GM19193 (cell line): ENCODE data around the gene SERPINA4.

Source experiments
- POLR2A ChIP-seq: IDR thresholded peaks from 4 replicates; pipeline ENCODE4 v1.6.1; 2011; ENCODE audit not compliant: insufficient read depth, insufficient read length; ENCODE audit errors: extremely low read depth

The SERPINA4 gene

DNA sequence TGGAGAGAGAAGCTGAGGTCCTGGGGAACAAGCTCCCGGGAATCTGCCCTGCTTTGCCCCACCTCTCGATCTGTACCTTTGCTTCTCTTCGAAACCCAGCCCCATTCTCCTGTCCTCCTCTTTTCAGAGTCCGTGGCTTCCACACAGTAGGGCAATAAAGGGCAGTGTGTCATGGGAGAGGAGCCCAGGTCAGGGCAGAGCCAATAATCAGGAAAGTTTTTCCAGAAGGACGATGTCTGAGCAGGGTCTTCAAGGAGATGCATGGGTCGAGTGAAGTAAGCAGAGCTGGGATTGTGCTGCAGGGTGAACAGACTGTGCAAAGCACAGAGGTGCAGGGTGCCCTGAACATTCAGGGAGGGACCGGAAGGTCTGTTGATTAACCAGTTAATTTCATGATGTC is 22.1 kb upstream of the SERPINA4 start:
- TF ChIP-seq POLR2A, result no peak

DNA sequence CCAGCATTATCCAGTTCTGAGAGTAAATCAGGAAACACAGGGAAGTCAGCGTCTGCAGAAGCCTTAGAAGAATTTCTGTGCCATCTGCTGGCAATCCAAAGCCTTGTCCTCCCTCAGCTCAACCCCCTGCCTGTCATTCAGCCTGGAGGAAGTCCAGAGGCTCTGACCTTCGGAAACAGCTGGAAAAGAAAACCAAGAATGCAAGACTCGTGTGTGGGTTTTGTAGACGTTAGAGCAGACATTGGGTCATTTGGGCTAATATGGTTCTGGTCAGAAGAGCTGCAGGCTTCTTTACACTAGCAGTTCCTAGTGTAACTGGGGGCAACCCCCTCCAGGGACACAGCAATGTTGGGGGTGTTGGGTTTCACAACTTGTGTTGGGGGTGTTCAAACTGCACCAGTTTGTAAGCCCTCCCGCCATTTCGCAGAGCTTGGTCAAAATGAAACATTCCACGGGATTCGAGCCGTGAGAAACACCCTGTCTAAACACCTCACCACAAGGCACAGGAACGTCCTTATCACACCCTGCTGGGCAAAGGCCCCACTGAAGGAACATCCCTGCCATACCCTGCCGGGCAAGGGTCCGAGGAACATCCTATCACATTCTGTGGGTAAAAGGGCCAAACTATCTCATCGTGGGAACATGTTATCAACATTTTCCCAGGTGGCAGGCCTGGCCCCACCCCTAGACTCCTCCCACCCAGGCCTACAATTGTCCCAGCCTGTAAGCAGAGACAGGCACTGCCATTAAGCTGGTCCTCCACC is 21.0 kb upstream of the SERPINA4 start:
- TF ChIP-seq POLR2A, result no peak

DNA sequence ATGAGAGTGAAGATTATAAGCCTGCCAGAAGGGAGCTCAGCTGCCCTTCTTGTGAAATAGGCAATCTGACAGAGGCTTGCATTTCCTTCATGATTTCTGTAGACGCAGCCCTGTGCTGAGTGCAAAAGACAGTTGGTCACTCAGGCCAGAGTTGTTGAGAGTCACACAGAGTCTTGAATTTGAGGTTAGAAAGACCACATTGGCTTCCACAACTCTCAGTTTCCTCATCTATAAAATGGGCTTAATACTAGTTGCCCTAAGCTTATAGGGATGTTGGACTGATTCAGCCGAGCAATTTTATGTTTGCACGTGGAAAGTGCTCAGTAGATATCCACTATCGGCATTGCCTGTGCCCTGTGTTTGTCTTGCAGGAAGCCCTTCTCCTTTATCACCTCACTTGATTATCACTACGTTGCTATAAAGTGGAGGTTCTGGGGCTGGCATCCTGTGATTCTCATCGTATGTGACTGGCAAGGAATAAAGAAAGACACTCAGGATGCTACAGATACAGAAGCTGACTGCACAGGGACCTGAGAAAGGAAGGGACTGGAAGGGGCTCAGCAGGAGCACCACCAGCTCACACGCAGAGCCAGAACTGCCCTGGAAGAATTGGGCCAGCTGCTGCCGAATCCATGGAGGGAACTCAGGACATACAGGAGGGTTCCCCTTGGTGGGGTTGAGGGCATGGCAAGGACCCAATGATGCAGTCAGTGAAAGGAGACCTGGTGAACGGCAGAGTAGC is 19.8 kb upstream of the SERPINA4 start:
- no peak for TF ChIP-seq POLR2A

- no peak for TF ChIP-seq POLR2A
Measured at GRCh38 chr14:94542111-94542810, 19.0 kb upstream of the SERPINA4 start.

DNA sequence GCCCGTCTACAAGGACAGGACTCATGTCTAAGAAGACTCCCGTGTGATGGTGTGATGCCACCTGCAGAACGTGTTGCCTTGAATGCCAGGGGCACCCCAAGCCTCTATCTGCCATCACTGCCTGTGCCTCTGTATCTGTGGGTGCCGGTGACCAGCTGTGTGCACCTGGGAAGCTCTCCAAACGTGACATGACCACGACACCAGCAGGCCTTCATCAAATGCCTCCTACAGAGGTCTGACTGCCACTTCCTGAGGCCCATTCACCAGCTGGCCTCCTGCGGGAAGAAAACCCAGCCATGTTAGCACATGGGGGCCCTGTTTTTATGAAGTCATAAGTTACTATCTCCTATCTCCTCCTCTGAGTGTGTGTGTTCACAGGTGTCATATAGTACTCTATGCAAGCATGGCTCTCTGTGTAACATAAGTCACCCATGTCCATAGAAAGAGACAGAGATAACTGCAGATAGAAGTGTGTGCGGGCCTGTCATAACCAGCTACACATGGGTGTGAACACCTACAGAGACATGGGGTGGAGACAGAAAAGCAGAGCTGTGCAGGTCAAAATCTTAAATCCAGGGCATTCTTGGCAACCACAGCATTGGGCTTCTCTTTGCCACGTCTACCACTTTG is 18.3 kb upstream of the SERPINA4 start:
- no peak for TF ChIP-seq POLR2A

GRCh38 chr14:94543449-94544124 is 17.7 kb upstream of the SERPINA4 start:
- TF ChIP-seq POLR2A, result no peak

GRCh38 chr14:94544726-94545125 is 16.5 kb upstream of the SERPINA4 start:
- no peak for TF ChIP-seq POLR2A

- TF ChIP-seq POLR2A, result no peak
Measured at GRCh38 chr14:94545131-94545841, 16.0 kb upstream of the SERPINA4 start.

DNA sequence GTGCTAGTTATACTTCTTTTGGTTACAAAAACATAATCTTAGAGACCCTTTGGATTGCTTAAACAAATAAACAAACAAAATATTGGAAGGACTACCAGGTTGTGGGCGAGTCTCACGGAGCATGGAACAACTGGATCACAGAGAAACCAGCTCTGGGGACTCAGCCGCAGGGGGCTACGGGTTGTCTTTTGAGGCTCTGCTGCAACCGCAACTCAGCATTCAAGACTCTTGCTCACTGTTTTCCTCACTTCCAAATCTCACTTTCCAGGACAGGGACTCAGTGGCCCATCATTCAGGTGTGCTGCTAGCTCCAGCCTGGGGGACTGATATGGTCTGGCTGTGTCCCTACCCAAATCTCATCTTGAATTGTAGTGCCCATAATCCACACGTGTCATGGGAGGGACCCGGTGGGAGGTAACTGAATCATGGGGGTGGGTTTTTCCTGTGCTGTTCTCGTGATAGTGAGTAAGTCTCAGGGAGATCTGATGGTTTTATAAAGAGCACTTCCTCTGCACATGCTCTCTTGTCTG is 14.0 kb upstream of the SERPINA4 start:
- TF ChIP-seq POLR2A, result no peak

DNA sequence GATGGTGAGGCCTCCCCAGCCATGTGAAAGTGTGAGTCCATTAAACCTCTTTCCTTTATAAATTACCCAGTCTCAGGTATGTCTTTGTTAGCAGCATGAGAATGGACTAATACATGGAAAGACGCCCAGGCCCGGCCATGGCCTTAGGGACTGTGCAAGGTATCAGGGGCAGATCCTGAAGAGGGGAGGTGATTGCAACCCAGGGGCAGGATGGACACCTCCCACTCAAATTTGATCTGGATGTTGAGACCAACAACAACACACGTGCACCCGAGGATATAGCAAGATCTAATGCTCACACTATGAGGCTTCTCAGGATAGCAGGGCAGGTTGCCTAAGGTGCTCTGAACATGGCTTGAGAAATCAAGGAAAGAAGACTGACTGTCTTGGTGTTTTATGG is 13.5 kb upstream of the SERPINA4 start:
- TF ChIP-seq POLR2A, result no peak

DNA sequence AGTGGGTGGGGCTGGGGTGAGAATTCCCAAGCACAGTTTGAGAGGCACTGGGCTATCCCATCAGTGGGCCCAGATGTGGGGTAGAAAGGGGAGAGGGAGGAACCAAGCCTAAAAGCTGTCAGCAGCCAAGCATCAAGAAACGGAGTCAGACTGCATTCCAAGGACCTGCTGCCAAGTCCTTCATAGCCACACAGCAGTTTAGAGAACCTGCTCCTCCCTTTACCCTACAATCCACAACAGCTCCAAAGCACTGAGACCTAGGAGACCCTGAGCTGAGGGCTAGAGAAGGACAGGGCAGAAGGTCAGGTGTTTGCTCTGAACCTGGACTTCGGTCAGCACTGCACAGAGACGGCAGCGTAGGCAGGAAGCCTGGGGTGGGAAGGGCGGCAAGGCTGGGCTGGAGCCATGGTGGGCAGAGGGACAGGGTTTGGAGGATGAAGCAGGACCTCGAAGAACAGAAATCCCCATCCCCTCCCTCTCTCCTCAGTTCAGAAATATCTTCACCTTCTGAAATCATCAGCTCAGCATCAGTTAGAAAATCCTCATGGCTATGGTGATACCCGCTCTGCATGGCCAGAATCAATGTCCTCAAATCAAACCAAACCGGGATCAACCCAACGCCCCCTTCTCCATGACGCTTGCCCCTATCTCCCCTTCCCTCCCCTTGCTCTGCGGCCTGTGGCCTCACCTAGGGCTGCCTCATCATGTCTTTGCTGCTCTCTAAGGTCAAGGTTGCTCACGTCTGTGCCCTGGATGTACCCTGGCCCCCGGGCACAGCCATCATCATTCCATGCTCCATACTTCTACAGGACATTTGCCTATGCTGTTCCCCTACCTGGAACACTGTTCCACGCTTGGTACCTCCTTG is 12.9 kb upstream of the SERPINA4 start:
- no peak for TF ChIP-seq POLR2A

DNA sequence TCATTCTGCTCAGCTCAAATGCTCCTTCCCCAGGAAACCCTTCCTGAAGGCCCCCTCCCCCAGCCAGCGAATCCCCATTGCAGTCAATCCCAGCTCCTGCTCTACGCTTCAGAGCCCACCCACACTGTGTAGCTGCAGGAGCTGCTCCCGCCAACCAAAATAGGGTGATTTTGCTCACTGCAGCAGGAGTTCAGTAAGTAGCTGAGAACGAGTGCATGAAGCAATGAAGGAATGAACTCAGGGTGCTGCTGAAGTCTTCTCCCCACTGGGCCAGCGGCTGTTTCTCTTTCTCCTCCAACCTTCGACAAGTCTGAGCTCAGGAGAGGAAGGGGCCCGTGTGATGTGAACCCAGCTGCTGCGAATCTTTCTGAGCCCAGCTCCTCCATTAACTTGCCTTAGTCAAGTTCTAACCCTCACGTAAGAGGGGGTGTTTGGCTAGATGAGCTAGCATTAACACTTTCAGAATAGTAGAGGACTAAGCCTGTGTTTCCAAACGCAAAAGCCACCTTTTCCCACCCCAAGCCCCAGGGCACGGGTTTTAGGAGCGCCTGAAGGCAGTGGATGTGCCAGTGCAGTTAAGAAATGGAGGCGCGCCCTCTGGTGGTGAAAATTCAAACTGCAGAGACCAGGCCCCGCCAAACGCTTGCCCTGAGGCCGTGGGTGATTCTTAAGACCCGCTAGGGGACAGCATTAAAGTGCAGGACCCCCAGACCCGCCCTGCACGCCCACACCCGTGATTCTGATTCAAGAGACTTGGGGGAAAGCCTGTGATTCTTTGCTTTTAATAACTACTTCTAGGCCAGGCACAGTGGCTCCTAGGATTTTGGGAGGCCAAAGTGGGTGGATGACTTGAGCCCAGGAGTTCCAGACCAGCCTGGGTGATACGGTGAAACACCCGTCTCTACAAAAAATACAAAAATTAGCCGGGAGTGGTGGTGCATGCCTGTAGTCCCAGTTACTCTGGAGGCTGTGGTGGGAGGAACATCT is 11.9 kb upstream of the SERPINA4 start:
- TF ChIP-seq POLR2A, result no peak
